ENCODE measurements around the gene APOBEC3C.
"Not testable (repeated sequence)": the region's sequence is repeated elsewhere in the genome, so short reads cannot be mapped to it uniquely, and the experiment has no call there.

The APOBEC3C gene

DNA sequence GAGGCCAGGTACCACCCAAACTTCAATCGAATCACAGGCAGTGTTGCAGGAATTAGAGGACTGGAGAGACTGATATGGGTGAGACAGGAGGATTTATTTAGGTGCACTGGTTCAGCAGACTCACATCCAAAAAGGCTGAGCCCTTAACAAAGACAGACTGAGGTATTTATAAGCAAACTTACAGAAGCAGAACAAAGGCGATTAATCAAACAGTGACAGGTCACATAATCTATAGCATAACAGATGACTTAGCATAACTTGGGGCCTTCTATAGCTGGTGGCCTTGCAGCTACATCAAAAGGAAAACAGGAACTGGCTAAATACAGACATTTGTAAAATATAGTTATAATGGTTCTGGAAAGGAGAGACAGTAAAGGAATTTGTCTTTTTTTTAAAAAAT is 29.8 kb upstream of the APOBEC3C start:
- DNase-seq (ENCODE audit: low read depth): no peak

DNA sequence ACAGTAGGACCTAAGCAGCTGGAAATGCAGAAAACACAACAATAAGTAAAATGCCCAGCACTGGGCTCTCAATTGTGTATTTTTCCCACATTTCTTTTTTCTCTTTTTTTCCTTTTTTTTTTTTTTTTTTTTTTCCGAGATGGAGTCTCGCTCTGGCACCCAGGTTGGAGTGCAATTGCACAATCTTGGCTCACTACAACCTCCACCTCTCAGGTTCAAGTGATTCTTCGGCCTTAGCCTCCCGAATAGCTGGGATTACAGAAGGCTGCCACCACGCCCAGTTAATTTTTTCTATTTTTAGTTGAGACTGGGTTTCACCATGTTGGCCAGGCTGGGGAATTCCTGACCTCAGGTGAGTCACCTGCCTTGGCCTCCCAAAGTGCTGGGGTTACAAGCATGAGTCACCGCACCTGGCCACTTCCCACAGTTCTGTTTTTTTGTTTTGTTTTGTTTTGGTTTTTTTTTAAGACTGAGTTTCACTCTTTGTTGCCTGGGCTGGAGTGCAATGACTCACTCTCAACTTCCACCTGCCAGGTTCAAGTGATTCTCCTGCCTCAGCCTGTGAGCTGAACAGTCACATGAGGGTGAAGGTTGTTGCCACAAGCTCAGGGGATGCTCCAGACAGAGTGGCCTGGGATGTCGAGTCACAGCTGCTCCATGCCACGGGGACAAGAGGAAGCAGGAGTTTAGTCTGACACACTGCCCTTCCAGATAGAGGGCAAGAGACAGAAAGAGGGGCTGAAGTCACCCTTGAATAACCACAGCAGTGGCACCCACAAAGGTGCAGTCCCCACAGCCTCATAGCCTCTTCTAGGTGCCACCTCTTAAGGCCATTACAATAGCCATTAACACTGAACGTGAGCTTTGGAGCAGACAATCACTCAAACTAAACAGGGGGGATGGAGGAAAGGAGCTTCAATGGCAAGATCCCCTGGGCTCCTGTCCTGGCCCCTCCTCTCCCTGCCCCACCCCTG is 29.0 kb upstream of the APOBEC3C start:
- DNase-seq (ENCODE audit: low read depth): peak; percentile 71

DNA sequence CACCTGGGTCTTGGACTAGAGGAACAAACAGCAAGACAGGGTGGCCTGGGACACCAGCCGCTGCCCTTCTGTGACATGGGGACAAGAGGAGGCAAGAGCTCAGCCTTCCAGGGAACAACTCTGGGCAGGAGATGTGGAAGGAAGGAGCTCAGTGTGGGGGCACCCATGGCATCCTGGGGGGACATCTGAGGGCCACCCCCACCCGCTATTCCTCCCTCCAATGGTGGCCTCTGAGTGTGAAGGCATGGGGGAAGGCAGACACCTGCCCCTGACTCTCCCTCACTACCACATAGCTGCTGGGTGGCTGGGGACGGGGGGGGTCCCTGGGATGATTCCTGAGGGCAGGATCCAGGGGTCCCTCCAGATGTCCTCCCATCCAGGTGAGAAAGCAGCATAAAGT is 27.4 kb upstream of the APOBEC3C start:
- no peak for DNase-seq (ENCODE audit: low read depth)

DNA sequence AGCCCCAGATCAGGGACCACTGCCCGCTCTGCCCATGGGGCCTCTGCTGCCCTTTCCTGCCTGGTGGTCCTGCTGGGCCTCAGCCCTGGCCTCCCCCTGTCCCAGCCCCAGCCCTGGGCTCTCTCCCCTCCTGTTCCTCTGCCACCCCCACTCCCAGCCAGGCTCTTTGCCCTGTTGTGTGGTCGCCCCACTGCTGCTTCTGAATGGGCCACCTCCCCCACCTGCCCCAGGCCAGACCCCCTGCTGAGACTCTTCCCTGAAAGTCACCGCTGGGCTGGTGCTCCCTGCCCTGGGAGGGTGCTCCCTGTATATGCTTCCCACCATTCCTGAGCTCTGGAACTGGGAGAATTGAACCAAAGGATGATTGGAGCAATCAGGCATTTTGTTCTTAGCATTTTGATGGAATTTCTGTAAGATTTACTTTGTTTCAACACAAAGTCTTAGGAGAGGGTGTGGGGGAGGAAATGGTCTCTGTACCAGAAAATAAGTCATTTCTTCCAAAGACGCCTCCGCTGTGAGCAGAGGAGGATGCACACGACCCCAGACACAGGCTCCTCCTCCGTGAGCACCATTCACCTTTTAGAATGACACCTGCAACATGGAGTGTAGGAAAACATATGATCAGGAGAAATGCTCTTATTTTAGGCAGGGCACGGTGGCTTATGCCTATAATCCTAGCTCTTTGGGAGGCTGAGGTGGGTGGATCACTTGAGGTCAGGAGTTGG is 26.7 kb upstream of the APOBEC3C start:
- no peak for DNase-seq (ENCODE audit: low read depth)

DNA sequence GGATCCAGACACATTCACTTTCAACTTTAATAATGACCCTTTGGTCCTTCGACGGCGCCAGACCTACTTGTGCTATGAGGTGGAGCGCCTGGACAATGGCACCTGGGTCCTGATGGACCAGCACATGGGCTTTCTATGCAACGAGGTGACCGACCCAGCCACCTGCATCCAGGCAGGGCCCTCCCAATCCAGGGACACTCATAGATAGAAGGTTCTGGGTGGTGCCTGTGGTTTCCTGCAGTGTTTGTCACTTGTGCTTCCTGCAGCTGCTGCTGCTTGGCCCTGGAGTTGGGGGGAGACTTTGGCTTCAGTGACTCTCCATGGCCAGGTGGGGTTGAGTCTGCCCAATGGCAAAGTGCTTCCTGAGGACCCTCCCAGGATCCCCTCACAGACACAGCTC is 24.6 kb upstream of the APOBEC3C start:
- no peak for DNase-seq (ENCODE audit: low read depth)

DNA sequence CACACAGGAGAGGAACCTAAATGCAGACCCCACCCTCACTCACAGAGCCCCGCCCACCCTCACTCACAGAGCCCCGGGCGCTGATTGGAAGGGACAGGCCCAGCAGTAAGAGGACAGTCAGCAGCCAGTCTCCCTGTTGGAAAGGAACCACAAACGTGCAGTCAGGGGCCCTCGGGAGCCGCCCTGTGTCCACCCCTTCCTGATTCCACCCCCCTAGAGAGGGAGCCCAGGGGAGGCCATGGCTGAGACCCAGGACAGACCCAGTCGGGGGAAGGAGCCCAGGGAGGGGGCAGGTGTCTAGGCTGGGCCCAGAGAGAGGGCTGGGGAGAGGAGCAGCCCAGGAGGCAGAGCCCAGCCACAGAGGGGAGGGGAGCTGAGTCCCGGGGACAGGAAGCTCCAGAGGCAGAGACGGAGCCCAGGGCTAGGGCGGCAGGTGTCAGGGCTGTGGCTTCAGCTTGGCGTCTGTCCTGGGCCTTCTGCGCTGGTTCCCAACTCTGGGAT is 21.1 kb upstream of the APOBEC3C start:
- DNase-seq (ENCODE audit: low read depth): not testable (repeated sequence)

DNA sequence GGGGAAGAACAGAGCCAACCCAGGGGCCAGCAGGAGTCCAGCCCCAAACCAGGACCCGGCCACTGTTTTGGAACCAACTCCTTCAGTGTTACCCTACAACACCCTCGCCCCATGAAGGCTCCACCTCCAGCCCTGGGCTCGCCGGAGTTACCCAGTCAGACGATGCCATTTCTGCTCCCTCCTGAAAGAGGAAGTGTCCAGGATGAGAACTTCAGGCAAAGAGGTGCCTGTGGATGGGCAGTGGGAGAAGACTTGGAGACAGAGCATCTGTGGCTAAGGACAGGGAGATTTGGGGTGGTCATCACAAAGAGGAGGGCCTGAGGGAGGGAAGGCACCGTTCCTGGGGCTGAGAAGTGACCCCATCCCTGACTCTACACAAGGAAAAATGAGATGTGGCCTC is 18.0 kb upstream of the APOBEC3C start:
- DNase-seq (ENCODE audit: low read depth): no peak

DNA sequence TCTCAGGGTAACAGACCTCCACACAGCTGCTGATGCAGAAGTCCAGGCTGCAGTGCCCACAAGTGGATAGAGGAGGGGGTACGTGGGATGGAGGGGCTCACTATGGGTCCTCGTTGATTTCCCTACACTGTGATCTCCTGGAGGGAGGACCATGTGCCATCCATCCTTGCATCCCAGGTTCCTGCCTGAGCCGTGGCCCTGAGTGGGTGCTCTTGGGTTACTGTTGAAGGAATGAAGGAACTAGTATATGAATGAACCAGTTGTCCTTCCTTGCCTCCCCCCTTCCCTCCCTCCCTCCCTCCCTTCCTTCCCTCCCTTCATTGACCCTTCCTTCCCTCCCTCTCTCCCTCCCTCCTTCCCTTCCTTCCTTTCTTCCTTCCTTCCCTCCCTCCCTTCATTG is 16.5 kb upstream of the APOBEC3C start:
- DNase-seq (ENCODE audit: low read depth): no peak

DNA sequence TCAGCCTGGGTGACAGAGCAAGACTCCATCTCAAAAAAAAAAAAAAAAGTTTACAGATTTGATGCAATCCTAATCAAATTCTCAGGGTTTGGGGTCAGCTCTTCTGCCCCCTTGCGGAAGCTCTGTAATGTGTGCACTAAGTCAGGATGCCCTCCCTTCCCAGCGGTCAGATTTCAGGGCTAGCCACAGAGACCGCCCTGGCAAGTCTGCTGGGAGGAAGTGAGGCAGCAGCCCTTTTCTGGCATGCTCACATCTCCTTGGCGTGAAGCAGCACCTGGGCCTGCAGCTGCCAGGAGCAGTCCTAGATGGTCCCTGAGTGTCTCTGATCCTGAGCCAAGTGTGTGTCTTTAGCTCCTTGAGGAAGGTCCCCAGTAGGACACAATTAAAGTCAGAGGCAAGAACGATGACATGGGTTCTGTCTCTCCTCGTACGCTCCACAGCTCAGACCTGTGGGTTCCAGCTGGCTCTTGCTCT is 10.9 kb upstream of the APOBEC3C start:
- peak; percentile 62 for DNase-seq (ENCODE audit: low read depth)

DNA sequence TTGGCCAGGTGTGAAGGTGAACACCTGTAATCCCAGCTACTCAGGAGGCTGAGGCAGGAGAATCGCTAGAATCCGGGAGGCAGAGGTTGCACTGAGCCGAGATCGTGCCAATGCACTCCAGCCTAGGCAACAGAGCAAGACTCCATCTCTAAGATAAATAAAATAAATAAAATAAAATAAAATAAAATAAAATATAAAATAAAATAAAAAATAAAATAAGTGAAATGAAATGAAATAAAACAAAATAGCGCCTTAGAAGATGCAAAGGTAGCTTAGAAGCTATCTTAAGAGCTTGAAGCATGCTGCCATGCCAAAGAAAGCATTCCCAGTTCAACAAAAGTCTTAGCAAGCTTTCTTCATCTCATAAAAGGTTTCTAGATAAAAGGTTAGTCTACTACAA is 6.9 kb upstream of the APOBEC3C start:
- no peak for DNase-seq (ENCODE audit: low read depth)

DNA sequence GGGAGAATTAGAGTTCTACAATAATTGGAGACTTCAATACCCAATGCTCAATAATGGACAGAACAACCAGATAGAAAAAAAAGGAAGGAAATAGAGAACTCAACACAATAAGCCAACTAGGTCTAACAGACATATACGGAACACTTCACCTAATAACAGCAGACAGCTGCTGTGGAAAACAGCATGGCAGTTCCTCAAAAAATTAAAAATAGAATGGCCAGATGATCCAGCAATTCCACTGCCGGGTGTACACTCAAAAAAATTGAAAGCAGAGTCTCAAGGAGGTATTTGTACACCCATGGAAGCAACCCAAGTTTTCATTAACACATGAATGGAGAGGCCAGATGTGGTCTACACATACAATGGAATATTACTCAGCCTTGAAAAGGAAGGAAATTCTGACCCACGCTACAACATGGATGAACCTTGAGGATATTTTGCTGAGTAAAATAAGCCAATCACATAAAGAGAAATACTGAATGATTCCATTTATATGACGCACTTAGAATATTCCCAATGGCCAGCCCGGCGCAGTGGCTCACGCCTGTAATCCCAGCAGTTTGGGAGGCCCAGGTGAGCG is 5.7 kb upstream of the APOBEC3C start:
- not testable (repeated sequence) for DNase-seq (ENCODE audit: low read depth)

DNA sequence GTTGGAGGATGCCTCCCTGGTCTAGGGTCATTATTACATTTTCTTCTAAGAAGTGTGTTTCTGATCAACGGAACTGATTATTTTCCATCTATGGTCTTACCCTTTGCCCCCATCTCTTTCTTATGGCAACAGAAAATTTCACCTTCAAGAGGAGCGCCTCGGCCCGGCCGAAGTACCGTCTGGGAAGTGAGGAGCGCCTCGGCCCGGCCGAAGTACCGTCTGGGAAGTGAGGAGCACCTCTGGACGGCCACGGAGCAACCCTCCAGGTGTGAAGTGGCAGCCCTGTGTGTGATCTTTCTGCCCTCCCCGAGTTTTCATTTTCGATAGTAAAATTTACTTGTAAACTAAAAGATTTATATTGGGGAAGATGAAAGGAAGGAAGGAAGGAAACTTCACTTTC is 3.1 kb upstream of the APOBEC3C start:
- DNase-seq (ENCODE audit: low read depth): no peak

DNA sequence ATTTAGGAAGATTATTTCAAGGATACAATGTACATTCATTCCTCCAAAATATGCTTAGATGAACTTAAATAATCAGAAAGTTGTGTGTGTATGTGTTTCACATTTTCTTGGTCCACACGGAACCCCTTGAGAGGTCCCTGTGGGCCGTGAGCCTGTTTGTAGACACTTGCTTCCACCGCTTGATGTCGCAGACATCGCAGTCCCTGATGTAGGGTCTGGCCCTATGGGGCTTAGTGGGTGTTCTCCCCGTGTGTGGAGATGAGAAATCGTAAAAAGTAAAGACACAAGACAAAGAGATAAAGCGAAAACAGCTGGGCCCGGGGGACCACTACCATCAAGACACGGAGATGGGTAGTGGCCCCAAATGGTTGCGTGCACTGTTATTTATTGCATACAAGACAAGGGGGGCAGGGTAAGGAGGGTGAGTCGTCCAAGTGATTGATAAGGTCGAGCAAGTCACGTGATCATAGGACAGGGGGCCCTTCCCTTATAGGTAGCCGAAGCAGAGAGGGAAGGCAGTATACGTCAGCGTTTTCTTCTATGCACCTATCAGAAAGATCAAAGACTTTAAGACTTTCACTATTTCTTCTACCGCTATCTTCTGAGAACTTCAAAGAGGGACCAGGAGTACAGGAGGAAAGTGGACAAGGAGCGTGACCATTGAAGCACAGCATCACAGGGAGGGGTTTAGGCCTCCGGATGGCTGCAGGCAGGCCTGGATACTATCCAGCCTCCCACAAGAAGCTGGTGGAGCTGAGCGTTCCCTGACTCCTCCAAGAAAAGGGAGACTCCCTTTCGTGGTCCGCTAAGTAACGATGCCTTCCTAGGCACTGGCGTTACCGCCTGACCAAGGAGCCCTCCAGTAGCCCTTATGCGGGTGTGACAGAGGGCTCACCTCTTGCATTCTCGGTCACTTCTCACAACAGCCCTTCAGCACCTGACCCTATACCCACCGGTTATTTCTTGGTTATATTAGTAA is 1.2 kb upstream of the APOBEC3C start:
- no peak for DNase-seq (ENCODE audit: low read depth)

DNA sequence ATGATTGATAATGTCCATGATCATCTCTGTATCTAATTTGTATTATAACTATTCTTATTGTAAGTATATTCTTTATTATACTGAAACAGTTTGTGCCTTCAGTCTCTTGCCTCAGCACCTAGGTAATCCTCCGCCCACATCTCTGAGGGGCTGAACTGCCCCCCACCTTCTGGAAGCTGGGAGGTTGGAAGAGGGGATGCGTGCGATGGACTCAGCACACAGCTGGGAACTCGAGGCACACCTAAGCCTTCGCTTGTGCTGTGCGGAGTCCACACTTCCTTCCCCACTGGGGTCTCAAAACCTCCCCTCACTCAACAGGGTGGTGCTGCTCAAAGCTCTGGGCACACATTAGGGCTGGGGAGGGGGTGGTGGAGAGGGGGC is 506 bp upstream of the APOBEC3C start:
- DNase-seq (ENCODE audit: low read depth): not testable (repeated sequence)

DNA sequence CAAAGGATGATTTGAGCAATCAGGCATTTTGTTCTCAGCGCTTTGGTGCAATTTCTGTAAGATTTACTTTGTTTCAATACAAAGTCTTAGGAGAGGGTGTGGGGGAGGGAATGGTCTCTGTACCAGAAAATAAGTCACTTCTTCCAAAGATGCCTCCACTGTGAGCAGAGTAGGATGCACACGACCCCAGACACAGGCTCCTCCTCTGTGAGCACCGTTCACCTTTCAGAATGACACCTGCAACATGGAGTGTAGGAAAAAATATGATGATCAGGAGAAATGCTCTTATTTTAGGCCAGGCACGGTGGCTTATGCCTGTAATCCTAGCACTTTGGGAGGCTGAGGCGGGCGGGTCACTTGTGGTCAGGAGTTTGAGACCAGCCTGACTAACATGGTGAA is 665 bp downstream of the APOBEC3C start:
- DNase-seq (ENCODE audit: low read depth): not testable (repeated sequence)

DNA sequence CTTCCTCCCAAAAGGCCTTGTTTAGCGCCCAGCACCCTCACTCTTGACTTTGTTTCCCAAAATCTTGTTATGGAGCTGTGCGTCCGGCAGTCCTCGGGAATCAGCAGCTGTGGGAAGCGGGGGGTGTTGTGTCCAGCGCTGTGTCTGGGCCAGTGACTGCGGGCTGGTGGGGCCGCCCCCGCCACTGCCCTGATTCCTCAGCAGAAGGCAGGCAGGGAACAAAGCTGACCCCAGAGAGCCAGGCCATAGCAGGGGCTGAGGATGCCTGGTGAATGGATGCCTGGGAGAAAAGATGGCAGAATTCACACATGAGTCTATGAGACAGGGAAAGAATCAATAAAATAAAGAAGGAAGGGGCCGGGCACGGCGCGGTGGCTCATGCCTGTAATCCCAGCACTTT is 2.5 kb downstream of the APOBEC3C start:
- no peak for DNase-seq (ENCODE audit: low read depth)

DNA sequence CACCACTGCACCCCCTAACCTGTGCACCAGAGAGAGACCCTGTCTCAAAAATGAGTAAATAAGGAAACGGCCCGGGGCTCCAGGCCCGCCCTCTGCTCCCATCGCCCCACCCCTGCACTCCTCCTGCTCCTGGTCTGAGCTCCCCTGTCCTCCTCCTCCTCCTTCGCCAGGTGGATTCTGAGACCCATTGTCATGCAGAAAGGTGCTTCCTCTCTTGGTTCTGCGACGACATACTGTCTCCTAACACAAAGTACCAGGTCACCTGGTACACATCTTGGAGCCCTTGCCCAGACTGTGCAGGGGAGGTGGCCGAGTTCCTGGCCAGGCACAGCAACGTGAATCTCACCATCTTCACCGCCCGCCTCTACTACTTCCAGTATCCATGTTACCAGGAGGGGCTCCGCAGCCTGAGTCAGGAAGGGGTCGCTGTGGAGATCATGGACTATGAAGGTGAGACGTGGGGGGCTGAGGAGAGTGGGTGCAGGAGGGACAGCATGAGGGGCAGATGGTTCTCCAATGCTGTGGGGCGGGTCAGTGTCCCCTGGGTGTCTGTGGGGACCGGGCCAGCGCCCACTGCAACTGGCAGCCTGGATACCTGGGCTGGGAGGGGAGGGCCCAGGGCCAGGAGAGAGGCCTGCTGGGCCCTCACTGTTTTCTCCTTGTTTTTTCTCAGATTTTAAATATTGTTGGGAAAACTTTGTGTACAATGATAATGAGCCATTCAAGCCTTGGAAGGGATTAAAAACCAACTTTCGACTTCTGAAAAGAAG is 3.7 kb downstream of the APOBEC3C start:
- no peak for DNase-seq (ENCODE audit: low read depth)

DNA sequence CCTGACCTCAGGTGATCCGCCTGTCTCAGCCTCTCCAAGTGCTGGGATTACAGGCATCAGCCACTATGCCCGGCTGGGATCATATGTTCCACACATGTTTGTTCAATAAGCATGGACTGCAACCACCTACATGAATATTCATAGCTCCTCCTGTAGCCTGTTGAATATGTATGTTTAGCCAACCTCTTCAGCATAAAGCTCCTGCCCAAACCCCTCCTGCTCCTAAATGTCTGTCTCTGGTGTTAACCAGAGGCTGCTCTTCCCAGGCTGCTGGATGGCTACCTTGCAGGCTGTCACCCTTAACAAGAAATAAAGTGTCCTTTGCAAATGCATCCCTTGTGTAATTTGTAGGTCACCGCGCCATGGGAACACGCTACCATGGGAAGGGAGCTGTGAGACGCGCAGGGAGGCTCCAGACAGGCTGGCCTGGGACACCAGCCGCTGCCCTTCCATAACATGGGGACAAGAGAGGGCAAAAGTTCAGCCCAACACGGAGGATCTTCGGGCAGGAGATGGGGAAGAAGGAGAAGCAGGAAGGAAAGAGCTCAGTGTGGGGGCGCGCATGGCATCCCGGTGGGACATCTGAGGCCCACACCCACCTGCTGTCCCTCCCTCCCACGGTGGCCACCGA is 6.1 kb downstream of the APOBEC3C start:
- not testable (repeated sequence) for DNase-seq (ENCODE audit: low read depth)

DNA sequence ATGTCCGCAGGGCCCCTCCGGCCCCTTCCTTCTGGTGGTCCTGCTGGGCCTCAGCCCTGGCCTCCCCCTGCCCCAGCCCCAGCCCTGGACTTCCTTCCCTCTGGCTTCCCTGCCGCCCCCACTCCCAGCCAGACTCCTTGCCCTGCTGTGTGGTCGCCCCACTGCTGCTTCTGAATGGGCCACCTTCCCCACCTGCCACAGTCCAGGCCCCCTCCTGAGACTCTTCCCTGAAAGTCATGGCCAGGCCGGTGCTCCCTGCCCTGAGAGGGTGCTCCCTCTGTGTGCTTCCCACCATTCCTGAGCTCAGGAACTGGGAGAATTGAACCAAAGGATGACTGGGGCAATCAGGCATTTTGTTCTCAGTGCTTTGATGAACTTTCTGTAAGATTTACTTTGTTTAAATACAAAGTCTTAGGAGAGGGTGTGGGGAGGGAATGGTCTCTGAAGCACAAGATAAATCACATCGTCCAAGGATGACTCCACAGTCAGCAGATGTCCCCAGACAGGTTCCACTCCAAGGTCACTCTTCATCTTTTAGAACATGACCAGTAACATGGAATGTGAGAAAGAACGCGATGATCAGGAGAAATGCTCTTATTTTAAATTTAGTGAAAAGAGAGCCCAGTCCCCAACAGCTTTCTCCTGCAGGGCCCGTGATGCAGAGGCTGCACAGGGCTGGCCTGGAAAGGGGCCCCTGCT is 7.6 kb downstream of the APOBEC3C start:
- DNase-seq (ENCODE audit: low read depth): no peak

Measured in stimulated activated CD8-positive, alpha-beta memory T cell treated with anti-CD3 and anti-CD28 coated beads, Interleukin-12 subunit alpha, Interleukin-12 subunit beta, amount 100 ng/mL, for 1 hour (primary cell).